ENCODE measurements around the gene ADAP1.
"Not testable (repeated sequence)": the region's sequence is repeated elsewhere in the genome, so short reads cannot be mapped to it uniquely, and the experiment has no call there.

ADAP1 gene

GRCh38 chr7:958221-959200, 4.0 kb upstream of the ADAP1 start:
- DNase-seq = no peak

- no peak for DNase-seq
Measured at GRCh38 chr7:957418-958220, 3.1 kb upstream of the ADAP1 start.

- DNase-seq = no peak
Measured at GRCh38 chr7:956031-956430, 1.6 kb upstream of the ADAP1 start.

GRCh38 chr7:953547-954327, 743 bp downstream of the ADAP1 start:
- no peak for DNase-seq

DNA sequence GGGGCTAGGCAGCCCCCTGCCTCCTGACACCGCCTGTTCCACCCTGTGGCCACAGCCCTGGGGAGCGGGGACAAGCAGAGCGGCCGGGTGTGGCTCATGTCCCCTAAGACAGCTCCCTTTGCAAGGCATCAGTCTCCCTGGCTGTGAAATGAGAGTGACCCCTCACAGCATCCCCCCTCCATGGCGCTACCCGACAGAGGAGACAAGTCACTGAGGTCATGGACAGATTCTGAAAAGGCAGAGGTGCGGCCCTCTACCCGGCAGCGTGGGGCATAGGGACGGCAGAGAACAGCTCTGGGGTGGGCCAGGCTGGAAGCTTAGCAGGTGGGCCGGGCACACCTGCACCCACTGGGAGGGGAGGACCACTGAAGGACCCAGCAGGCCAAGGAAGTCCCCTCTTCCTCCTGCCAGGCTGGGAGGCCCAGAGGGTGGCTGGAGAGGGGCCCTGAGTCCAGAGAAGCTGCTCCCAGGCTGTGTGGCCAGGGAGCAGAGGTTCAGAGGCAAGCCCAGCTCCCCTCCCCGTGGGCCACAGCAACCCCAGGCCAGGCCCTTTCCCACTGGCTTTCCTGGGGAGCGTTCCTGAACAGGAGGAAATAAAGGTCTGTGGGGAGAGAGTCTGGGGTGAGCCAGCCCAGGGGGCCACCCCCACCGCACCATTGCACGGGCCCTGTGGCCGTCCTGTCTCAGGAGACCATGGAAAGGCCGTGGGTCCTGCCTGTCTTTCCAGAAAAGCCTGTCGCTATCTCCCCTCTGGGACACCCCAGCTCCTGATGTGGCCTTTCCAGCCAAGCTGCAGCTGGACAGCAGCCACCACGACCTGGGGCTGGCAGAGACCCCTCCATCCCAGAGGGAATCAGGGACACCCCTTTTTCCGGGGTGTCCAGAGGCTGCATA, 1.7 kb downstream of the ADAP1 start:
- DNase-seq = no peak

GRCh38 chr7:951881-952547, 2.5 kb downstream of the ADAP1 start:
- no peak for DNase-seq

DNA sequence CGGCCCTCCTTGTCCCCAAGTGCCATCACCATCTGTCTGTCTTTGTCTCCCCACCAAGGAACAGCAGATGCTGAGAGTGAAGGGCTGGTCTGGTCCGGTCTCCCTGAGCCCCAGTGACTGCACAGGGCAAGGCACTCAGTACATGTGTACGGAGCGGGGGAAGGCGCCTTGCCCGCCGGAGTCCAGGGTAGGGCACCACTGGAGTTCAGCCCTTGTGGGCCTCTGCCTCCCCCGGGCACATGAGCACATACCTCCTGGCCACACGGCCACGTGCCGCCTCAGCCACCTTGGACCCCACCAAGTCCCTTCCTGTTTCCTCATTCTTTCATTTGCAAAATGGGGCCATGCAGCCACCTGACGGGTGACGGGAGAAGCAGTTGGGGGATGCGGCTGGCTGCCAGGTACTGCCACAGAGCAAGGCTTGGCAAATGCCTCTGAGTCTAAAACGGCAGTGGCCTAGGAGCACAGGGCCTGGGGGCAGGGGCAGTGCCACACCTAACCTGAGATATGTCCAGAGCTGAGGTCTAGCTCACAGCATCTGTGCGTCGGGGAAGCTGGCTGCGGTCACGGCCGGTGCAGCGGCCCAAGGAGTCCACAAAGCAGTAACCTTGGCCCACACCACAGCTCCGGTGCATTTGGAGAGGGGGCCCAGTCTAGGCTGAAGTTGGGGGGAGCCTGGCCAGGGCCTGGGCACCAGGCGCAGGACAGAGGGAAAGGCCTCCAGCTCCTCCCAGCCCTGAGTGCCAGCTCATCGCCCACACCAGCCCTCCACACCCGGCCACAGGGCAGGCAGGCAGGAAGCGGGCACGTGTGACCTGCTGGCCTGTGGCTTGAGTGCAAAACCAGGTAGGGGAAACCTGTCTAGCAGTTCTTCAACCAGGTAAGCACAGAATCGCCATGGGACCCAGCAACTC, 5.2 kb downstream of the ADAP1 start:
- DNase-seq = no peak

GRCh38 chr7:947391-948210, 6.9 kb downstream of the ADAP1 start:
- DNase-seq = no peak

- DNase-seq = no peak
Measured at GRCh38 chr7:946256-946996, 8.1 kb downstream of the ADAP1 start.

- no peak for DNase-seq
Measured at GRCh38 chr7:945556-946255, 8.8 kb downstream of the ADAP1 start.

DNA sequence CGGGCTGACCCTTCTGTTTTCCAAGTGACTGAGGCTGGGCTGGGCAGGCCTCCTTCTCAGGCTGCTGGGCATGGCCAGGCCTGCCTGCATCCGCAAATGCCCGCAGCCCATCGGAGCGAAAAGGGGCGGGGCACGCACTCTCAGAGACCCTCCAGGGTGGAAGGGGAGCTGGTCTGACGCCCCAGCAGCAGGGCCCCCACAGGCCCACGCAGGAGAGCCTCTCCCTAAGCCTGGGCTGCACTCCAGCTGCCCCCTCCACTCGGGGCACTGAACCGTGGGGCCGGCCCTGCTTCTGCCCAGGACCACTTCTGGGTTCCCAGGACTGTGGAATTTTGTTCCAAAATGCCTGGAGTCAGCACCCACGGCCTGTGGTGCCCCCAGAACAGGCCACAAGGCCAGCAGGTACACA, 9.3 kb downstream of the ADAP1 start:
- DNase-seq = no peak

- DNase-seq = no peak
Measured at GRCh38 chr7:944744-945143, 9.7 kb downstream of the ADAP1 start.

GRCh38 chr7:943793-944192, 10.7 kb downstream of the ADAP1 start:
- DNase-seq = not testable (repeated sequence)

- DNase-seq = no peak
Measured at GRCh38 chr7:940599-941408, 13.7 kb downstream of the ADAP1 start.

GRCh38 chr7:939843-940242, 14.6 kb downstream of the ADAP1 start:
- no peak for DNase-seq

DNA sequence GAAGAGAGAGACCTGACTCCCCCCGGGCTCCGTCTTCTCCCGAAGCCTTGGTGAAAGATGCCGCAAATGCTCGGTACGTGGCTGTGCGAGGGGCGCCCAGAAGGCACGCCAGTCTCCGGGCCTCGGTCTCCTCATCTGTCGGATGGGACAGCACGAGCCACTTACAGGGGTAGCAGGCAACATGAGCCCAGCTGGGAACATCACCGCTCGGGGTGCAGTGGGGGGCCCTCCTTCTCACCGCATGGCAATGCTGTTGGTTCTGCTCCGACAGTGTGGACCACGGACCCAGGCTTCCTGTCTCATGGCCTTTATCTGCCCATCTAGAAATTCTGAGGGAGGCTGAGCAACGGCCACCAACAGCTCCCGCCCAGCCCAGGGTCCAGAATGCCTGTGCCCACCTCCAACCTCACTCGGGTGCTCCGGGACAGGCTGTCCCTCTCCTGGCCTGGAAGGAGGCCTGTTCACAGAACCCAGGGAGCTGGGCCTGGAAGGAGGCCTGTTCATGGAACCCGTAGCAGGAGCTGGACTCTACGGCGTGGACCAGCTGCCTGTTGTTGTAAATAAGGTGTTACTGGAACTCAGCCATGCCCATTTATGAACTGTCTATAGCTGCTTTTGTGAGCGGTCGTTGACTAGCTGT, 15.8 kb downstream of the ADAP1 start:
- DNase-seq = no peak

Data from activated CD4-positive, alpha-beta T cell treated with anti-CD3 and anti-CD28 coated beads, Interleukin-2, amount 50 U/mL, for 1 hour (primary cell).